Measurements from ENCODE around the gene GBF1.
A peak's percentile ranks its signal among the peaks of the same experiment; 100 is the strongest.
"Not testable (repeated sequence)": the region's sequence is repeated elsewhere in the genome, so short reads cannot be mapped to it uniquely, and the experiment has no call there.

GBF1 gene

DNA sequence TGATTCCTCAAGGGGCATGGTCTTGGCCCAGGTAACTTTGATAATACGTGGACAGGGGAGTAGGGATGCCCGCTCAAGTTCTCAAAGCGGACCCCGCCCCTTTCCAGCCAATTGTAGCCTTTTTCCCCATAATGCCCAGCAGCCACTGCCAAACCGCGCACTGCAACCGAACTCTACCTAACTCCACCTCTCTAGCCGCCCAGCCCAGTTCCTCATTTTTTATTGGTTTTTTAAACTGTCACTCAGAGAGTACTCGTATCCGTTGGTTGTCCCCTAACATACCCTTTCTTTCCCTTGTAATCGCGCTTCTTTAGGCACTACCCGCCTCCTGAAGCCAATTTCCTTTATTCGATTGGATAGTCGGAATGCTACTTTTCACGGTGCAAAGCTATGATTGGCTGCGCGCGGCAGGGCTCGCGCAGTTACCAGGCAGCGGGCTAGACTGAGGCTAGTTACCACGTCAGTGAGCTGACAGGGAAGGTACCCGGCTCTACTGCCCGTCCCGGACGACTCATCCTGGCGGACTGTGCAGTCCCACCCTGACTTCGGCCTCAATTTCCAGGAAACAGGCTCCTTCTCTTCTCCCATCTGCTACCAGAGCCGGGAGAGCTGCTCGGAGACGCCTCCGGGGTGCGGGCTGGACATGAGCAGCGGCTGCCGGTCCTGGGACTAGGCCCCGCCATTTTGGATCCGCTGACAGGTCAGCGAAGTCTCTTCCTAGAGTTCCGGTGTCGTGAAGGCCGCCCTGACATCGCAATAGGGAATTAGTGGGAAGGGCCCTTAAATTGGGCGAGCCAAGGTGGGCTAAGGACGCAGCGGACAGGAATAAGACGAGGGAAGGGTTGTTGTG, at the start of gene GBF1:
TSS of gene GBF1 (plus strand) at position 451 of the 850 bp plus-strand sequence. CDS start 13,407 bp downstream, outside the sequence.
- peak; percentile 98 for DNase-seq

DNA sequence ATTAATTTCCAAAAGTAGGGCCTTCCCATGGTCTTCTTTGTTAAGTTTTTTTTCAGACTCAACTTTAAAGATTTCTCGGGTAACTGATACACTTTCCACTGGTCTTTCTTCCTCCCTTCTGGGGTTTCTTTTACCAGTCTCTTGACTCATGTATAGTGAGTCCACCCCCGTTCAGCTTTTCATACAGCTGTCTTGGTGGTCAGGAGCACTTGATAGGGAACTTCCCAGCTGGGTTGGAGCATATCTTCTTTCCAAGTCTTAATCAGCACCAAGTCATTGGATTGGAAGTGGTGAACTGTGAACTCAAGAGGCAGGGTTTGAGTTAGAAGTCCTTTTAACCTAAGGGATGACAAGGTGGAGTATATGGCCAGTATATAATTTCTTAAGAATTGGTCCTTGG, 48.4 kb upstream of the GBF1 start:
- DNase-seq, result no peak

DNA sequence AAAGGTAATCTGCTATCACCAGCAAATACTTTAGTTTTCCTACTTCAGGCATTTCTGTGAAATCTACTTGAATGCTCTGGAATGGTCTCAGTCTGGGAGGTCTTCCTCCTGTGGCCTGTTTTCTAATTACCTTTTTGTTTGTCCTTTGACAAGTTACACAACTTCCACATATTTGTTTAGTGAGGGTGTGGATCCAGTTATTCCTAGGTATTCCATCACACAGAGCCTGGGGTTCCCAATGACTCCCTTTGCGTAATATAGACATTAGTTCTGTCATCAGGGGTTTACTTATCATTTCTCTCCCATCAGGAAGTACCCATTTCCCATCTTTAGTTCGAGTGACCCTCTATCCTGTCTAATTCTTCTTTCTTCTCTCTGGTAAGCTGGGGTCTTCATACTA, 47.3 kb upstream of the GBF1 start:
- DNase-seq, result no peak

- no peak for DNase-seq
Measured at GRCh38 chr10:102200751-102201640, 44.3 kb upstream of the GBF1 start.

DNA sequence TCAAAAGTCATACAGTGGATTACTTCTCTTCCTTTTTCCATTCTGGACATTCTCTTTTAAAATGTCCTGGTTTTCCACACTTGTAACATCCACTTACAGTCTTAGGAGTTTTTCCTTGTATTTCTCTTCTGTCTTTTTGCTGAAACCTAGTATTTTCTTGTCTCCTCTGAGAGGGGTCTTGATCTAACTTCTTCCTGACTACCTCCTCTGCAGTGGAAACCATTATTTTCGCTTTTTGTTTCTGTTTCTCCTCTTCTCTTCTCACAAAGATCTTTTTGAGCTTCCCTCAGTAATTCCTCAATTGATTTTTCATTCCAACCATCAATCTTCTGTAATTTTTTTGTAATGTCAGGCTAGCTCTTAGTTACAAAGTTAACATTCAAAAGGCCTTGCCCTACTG, 42.9 kb upstream of the GBF1 start:
- DNase-seq, result no peak

- no peak for DNase-seq
Measured at GRCh38 chr10:102208311-102209035, 36.9 kb upstream of the GBF1 start.

- no peak for DNase-seq
Measured at GRCh38 chr10:102211615-102212299, 33.6 kb upstream of the GBF1 start.

GRCh38 chr10:102213599-102213998, 31.7 kb upstream of the GBF1 start:
- DNase-seq, result not testable (repeated sequence)

GRCh38 chr10:102219370-102219769, 26.0 kb upstream of the GBF1 start:
- DNase-seq, result no peak

- no peak for DNase-seq
Measured at GRCh38 chr10:102220612-102221011, 24.7 kb upstream of the GBF1 start.

GRCh38 chr10:102222797-102223196, 22.5 kb upstream of the GBF1 start:
- DNase-seq, result no peak

- peak; percentile 81 for DNase-seq
Measured at GRCh38 chr10:102225646-102226541, 19.4 kb upstream of the GBF1 start, which contains the start of gene ELOVL3. ELOVL3 (plus strand) TSS chr10:102226299; CDS start chr10:102226549, 250 bp downstream.

GRCh38 chr10:102226542-102226870, 18.8 kb upstream of the GBF1 start:
- DNase-seq, result no peak

DNA sequence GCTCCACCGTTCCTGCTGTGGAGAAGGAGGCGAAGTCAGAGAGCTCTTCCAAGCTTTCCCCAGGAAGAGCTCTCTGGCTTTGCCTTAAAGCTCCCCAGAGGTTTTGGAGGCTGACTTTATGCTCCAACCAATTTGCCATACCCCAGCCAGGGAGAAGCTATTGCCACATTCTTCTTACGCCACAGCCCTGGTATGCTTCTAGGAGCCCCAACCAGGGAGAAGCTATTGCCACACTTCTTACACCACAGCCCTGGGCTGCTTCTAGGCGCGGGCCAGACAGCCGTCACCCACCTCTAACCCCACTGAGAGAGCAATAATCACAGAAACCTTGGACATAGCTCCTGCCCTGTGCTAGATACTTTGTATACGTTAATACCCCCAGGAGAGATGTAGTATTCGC, 18.3 kb upstream of the GBF1 start:
- DNase-seq, result peak; percentile 19

GRCh38 chr10:102229810-102230263, 15.5 kb upstream of the GBF1 start:
- peak; percentile 52 for DNase-seq

DNA sequence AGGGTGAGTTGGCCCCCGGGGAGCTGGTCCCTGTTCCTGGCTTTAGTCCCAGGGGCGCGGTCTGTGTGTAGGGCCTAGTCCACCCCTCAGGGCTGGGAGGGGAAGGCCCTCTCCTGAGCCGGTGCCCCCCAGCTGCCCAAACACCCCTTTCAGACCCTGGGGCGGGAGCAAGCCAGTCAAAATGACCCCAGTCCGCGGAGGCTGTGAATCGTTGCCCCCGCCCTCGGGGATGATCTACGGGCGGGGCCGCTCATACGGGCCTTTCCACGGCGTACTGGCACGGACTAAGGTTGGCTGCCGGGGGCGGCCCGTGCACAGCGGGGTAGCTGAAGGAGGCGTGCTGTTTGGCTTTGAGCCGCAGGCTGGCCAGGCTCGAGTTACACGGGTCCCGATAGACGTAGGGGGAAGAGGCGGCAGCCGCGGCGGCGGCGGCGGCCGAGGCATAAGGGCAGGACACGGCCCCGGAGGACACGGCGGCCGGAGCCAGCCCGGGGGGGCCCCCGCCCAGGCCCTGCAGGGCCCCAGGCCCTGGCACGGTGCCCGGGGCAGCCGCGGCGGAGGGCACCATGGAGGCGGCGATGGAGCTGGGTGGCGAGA, 15.0 kb upstream of the GBF1 start:
- DNase-seq, result peak; percentile 72

- no peak for DNase-seq
Measured at GRCh38 chr10:102230861-102231356, 14.4 kb upstream of the GBF1 start.

- peak; percentile 41 for DNase-seq
Measured at GRCh38 chr10:102231357-102232318, 13.7 kb upstream of the GBF1 start.

DNA sequence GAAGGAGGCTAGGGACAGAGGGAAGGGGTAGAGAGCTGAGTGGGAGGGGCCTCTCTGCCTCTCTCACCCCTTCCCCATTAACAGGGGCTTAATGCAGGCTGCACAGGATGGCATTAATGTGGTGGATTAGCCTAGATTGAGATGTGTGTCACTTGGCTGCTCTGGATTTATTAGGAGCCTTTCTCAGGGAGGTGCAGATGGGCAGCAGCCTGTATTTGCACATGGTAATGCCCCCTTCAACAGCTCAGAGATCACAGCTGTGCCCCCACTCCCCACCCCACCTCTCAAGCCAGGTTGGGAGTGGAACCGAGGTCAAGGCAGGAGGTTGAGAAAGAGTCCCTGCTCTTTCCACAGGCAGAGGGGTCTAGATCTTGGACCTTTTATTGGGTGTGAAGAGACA, 11.3 kb upstream of the GBF1 start:
- no peak for DNase-seq
